Measurements from ENCODE around the gene LCP1. TPM values are rescaled to one million over a fixed set of nuclear protein-coding genes. Genes with fewer than 3 reads are reported as not detected.

LCP1 gene
- total RNA-seq, 1 donor from 2014 or later, result 371 TPM

DNA sequence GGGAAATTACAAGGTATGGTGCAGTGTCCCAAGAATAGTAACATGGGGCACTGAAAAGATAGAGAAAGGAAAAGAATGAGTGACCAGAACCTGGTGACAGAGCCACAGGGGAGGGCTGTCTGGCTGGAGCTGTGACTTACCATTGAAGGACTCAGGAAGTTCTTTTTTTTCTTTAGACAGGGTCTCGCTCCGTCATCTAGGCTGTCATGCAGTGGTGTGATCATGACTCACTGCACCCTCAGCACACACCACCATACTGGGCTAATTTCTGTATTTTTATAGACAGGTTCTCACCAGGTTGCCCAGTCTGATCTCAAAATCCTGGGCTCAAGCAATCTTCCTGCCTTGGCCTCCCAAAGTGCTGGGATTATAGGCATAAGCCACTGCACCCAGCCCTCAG is 68.4 kb downstream of the LCP1 start:
- H3K4me3 ChIP-seq, result no peak overlapping the region
- DNase-seq, result no peak
- intact Hi-C loops (cut with DNase I), result no loop called here
- peak in 1 of 2 donors; percentile 75 for ATAC-seq
- H3K27ac ChIP-seq, result no peak overlapping the region
- TF ChIP-seq, protein P1, sequence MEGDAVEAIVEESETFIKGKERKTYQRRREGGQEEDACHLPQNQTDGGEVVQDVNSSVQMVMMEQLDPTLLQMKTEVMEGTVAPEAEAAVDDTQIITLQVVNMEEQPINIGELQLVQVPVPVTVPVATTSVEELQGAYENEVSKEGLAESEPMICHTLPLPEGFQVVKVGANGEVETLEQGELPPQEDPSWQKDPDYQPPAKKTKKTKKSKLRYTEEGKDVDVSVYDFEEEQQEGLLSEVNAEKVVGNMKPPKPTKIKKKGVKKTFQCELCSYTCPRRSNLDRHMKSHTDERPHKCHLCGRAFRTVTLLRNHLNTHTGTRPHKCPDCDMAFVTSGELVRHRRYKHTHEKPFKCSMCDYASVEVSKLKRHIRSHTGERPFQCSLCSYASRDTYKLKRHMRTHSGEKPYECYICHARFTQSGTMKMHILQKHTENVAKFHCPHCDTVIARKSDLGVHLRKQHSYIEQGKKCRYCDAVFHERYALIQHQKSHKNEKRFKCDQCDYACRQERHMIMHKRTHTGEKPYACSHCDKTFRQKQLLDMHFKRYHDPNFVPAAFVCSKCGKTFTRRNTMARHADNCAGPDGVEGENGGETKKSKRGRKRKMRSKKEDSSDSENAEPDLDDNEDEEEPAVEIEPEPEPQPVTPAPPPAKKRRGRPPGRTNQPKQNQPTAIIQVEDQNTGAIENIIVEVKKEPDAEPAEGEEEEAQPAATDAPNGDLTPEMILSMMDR (IDR thresholded peaks at IDR 0.05), result no peak
- no peaks in the 10 kb centered on the region for H3K36me3 ChIP-seq
- H3K27me3 ChIP-seq (ENCODE audit: low read depth), result no peaks in the 10 kb centered on the region
- no peaks in the 10 kb centered on the region for H3K9me3 ChIP-seq
- H3K4me1 ChIP-seq, result no peaks in the 10 kb centered on the region

- Histone ChIP-seq H3K4me1 (no peaks in the 10 kb centered on the region), H3K9me3 (no peaks in the 10 kb centered on the region), H3K27me3 (ENCODE audit: low read depth) (no peaks in the 10 kb centered on the region), H3K4me3 (no peak overlapping the region), H3K36me3 (no peaks in the 10 kb centered on the region), H3K27ac (no peak overlapping the region)
- ATAC-seq (no peak), DNase-seq (no peak)
- TF ChIP-seq, protein P1 (IDR thresholded peaks at IDR 0.05), result no peak
- intact Hi-C loops (cut with DNase I), result no loop called here
Observed at GRCh38 chr13:46111151-46111550, 70.8 kb downstream of the LCP1 start.

DNA sequence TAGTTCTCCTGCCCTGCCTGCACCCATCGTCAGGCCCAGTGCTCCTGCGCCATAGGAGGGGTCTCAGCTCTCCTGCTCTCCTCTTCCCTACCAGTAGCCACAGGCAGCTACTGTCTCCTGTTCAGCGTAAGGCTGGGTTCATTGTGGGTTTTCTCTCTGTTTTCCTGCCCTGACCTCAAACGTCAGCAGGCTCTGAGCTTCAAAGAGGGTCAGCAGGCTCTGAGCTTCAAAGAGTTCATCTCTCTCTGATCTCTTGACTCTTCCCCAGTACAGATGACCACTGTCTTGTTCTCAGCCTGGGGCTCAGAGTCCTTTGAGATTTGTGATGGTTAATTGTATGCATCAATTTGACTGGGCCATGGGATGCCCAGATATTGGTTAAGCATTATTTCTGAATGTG is 72.5 kb downstream of the LCP1 start:
- no peaks in the 10 kb centered on the region for H3K36me3 ChIP-seq
- ATAC-seq (no peak), DNase-seq (no peak)
- no peak overlapping the region for H3K27ac ChIP-seq
- no peak overlapping the region for H3K4me3 ChIP-seq
- TF ChIP-seq, protein P1 (IDR thresholded peaks at IDR 0.05), result no peak
- no peaks in the 10 kb centered on the region for H3K27me3 ChIP-seq (ENCODE audit: low read depth)
- no peaks in the 10 kb centered on the region for H3K9me3 ChIP-seq
- H3K4me1 ChIP-seq, result no peaks in the 10 kb centered on the region
- intact Hi-C loops (cut with DNase I), result no loop called here

GRCh38 chr13:46106839-46107371 is 75.1 kb downstream of the LCP1 start:
- H3K27ac ChIP-seq, result no peak overlapping the region
- no peaks in the 10 kb centered on the region for H3K27me3 ChIP-seq (ENCODE audit: low read depth)
- H3K4me1 ChIP-seq, result no peaks in the 10 kb centered on the region
- H3K4me3 ChIP-seq, result no peak overlapping the region
- no peaks in the 10 kb centered on the region for H3K36me3 ChIP-seq
- intact Hi-C loops (cut with DNase I), result no loop called here
- ATAC-seq, result peak in 1 of 2 donors; percentile 68
- DNase-seq, result no peak
- H3K9me3 ChIP-seq, result no peaks in the 10 kb centered on the region
- TF ChIP-seq, protein P1 (IDR thresholded peaks at IDR 0.05), result no peak

DNA sequence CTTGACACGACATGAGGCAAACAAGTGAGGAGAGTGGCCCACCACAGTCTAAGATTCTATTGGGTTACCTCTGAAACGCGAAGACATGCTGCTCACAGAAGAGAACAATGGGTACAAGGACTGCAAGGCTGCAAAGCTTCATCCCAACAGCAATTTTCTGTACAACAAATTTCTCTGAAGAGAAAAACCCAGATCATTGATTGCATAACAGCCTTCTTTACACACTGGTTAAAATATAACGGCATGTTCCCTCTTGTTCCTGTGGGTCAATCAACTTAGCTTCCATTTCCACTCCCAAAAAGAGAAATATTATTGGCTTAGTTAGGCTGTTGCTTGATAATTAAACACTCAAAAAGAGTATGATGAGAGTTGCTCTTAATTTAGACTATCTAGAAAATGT is 77.1 kb downstream of the LCP1 start, which contains the start of gene CPB2:
CPB2 (minus strand) TSS at position 166 of the 400 bp plus-strand sequence; CDS start at position 142, 24 bp downstream.
- no peaks in the 10 kb centered on the region for H3K4me1 ChIP-seq
- intact Hi-C loops (cut with DNase I), result no loop called here

More for the DNA sequence above, 77.1 kb downstream of the LCP1 start, which contains the start of gene CPB2:
- no peaks in the 10 kb centered on the region for H3K27me3 ChIP-seq (ENCODE audit: low read depth)
- H3K27ac ChIP-seq, result no peak within 1 kb of the TSS
- no peaks in the 10 kb centered on the region for H3K9me3 ChIP-seq
- TF ChIP-seq, protein P1 (IDR thresholded peaks at IDR 0.05), result no peak
- no peaks in the 10 kb centered on the region for H3K36me3 ChIP-seq
- no peak for DNase-seq
- ATAC-seq, result peak in 1 of 2 donors; percentile 65
- H3K4me3 ChIP-seq, result peak within 1 kb of the TSS; percentile 9

Data from lower lobe of right lung (tissue), 2 donors.